CD14-positive monocyte (primary cell): ENCODE results near the gene KCNN2. TPM values are rescaled to one million over a fixed set of nuclear protein-coding genes. Genes with fewer than 3 reads are reported as not detected.

Source experiments
- DNase-seq, 3 donors: peaks; one replicate each; pipeline ENCODE4 v3.0.0-alpha.2; 2011 to 2022
- H2AFZ ChIP-seq: 2 replicates; pipeline ENCODE4 v1.6.0; 2012; ENCODE audit warnings: mild to moderate bottlenecking, low read depth, low read length, inconsistent platforms; ENCODE audit not compliant: insufficient read depth, poor library complexity, severe bottlenecking
- H3K27ac ChIP-seq, 2 donors: 1 replicate in 1 of 2; 2 replicates in 1 of 2; pipeline ENCODE4 v1.5.1; 2012 to 2013; ENCODE audit warnings: low read length in 2 of 2, control low read depth in 1 of 2, inconsistent platforms in 1 of 2, low read depth in 1 of 2, mild to moderate bottlenecking in 1 of 2
- H3K27me3 ChIP-seq, 2 donors: one replicate each; pipeline versions ENCODE4 v1.6.0 to v1.6.1; 2011 to 2013; ENCODE audit warnings: low read length in 2 of 2; ENCODE audit not compliant: control insufficient read depth in 2 of 2, insufficient read depth in 2 of 2
- H3K36me3 ChIP-seq, 2 donors: replicated peaks in 1 of 2; 1 replicate in 1 of 2; 2 replicates in 1 of 2; pipeline versions ENCODE4 v1.5.1 to v1.6.1; 2012 to 2013; ENCODE audit warnings: low read length in 2 of 2, control low read depth in 1 of 2, inconsistent platforms in 1 of 2, mild to moderate bottlenecking in 1 of 2; ENCODE audit not compliant: insufficient read depth in 2 of 2, control insufficient read depth in 1 of 2
- H3K4me1 ChIP-seq, 2 donors: 1 replicate in 1 of 2; 2 replicates in 1 of 2; pipeline versions ENCODE4 v1.5.1 to v1.6.1; 2012 to 2013; ENCODE audit warnings: low read length in 2 of 2, control low read depth in 1 of 2, inconsistent platforms in 1 of 2, mild to moderate bottlenecking in 1 of 2, moderate library complexity in 1 of 2; ENCODE audit not compliant: insufficient read depth in 2 of 2, control insufficient read depth in 1 of 2
- H3K4me2 ChIP-seq: replicated peaks from 2 replicates; pipeline ENCODE3; 2012; ENCODE audit warnings: low read length, moderate library complexity, mild to moderate bottlenecking; ENCODE audit not compliant: poor library complexity, severe bottlenecking; ENCODE audit errors: extremely low read depth
- H3K4me3 ChIP-seq, 3 experiments: fragments of 200-600 bp in 1 of 3; sonication (generic) in 1 of 3; replicated peaks in 1 of 3; 1 replicate in 2 of 3; 2 replicates in 1 of 3; pipeline ENCODE4 v1.5.1; 2011 to 2013; ENCODE audit warnings: low read length in 3 of 3, mild to moderate bottlenecking in 3 of 3, control low read depth in 2 of 3, low read depth in 2 of 3, inconsistent platforms in 1 of 3, moderate library complexity in 1 of 3
- H3K79me2 ChIP-seq: 2 replicates; pipeline ENCODE4 v1.6.0; 2012; ENCODE audit warnings: mild to moderate bottlenecking, control low read depth, inconsistent platforms, low read length, moderate library complexity; ENCODE audit not compliant: insufficient read depth
- H3K9ac ChIP-seq: 2 replicates; pipeline ENCODE4 v1.6.0; 2017; ENCODE audit warnings: low read length, mild to moderate bottlenecking; ENCODE audit not compliant: insufficient read depth, poor library complexity, severe bottlenecking
- H3K9me3 ChIP-seq, 2 donors: replicated peaks in 1 of 2; 1 replicate in 1 of 2; 2 replicates in 1 of 2; pipeline versions ENCODE4 v1.5.1 to v1.6.1; 2012 to 2013; ENCODE audit warnings: low read length in 2 of 2, control low read depth in 1 of 2; ENCODE audit not compliant: control insufficient read depth in 1 of 2, insufficient read depth in 1 of 2
- H4K20me1 ChIP-seq: 2 replicates; pipeline ENCODE4 v1.6.0; 2012; ENCODE audit warnings: mild to moderate bottlenecking, low read length, control low read depth, moderate library complexity; ENCODE audit not compliant: insufficient read depth
- H3K27ac Mint-ChIP-seq, 7 donors: one replicate each; pipeline ENCODE4 v1.8.0; 2020; ENCODE audit warnings: mild to moderate bottlenecking in 7 of 7, mixed read lengths in 7 of 7, moderate library complexity in 6 of 7, inconsistent platforms in 2 of 7
- H3K27me3 Mint-ChIP-seq, 3 donors: one replicate each; pipeline ENCODE4 v1.8.0; 2021 to 2022; ENCODE audit warnings: low read depth in 3 of 3, mild to moderate bottlenecking in 3 of 3, mixed read lengths in 3 of 3, moderate library complexity in 3 of 3, inconsistent platforms in 1 of 3
- H3K36me3 Mint-ChIP-seq, 2 donors: one replicate each; pipeline ENCODE4 v1.8.0; 2020; ENCODE audit warnings: mixed read lengths in 2 of 2, inconsistent platforms in 1 of 2, mild to moderate bottlenecking in 1 of 2
- H3K4me1 Mint-ChIP-seq: one replicate; pipeline ENCODE4 v1.8.0; 2020; ENCODE audit warnings: mild to moderate bottlenecking, mixed read lengths
- H3K4me3 Mint-ChIP-seq, 2 donors: one replicate each; pipeline ENCODE4 v1.8.0; 2020; ENCODE audit warnings: mild to moderate bottlenecking in 2 of 2, mixed read lengths in 2 of 2, moderate library complexity in 1 of 2
- H3K9me3 Mint-ChIP-seq, 7 donors: one replicate each; pipeline ENCODE4 v1.8.0; 2020 to 2022; ENCODE audit warnings: mixed read lengths in 7 of 7, mild to moderate bottlenecking in 6 of 7, moderate library complexity in 6 of 7, inconsistent platforms in 2 of 7
- CTCF ChIP-seq: fragments of 200-600 bp; IDR thresholded peaks from one replicate; pipeline ENCODE4 v1.8.0; 2022; ENCODE audit warnings: antibody characterized with exemption, mild to moderate bottlenecking
- WGBS: methylation state at CpG from one replicate; pipeline ENCODE4 v1.1.5; 2013; ENCODE audit warnings: missing lambda C conversion rate; ENCODE audit not compliant: insufficient coverage; 5-methylcytosine and 5-hydroxymethylcytosine counted together
- intact Hi-C, 2 donors: fragments of 100-400 bp; cut with micrococcal nuclease; formaldehyde crosslinking; loops; one replicate each; pipeline versions ENCODE4 v1.15.0 to v1.15.1; 2023
- polyA plus RNA-seq, 3 donors: library from polyadenylated mRNA; depleted of rRNA in 1 of 3; unstranded in 2 of 3; stranded (reverse) in 1 of 3; fragments of 300-500 nt in 2 of 3; fragments of >200 nt in 1 of 3; fragmentation: Illumina TruSeq in 2 of 3; gene quantifications; 1 replicate in 2 of 3; 2 replicates in 1 of 3; pipeline ENCODE4 v1.2.3, GENCODE V29; 2012 to 2021

Gene KCNN2
- polyA plus RNA-seq, 3 donors, result not detected

- no peak overlapping the region for H3K27ac ChIP-seq
- peaks cover 0 to 1% (median 0%) of the 10 kb centered on the region in 3 donors for H3K27me3 Mint-ChIP-seq
- H3K36me3 Mint-ChIP-seq, result no peaks in the 10 kb centered on the region
- H3K4me3 Mint-ChIP-seq, result no peak overlapping the region
- no peaks in the 10 kb centered on the region for H3K36me3 ChIP-seq
- no peaks in the 10 kb centered on the region for H3K4me1 Mint-ChIP-seq
- H2AFZ ChIP-seq, result no peak overlapping the region
- H3K27ac Mint-ChIP-seq, result no peak overlapping the region
- no CpG with 5 or more reads among the region's 3 CpGs for WGBS
- DNase-seq, result no peak
- H3K9ac ChIP-seq, result no peak overlapping the region
- H3K4me1 ChIP-seq, result no peaks in the 10 kb centered on the region
- no peaks in the 10 kb centered on the region for H3K27me3 ChIP-seq
- no peak overlapping the region for H3K4me3 ChIP-seq
- no peaks in the 10 kb centered on the region for H3K79me2 ChIP-seq
- H3K4me2 ChIP-seq, result no peak overlapping the region
- intact Hi-C loops, result no loop called here
- H3K9me3 ChIP-seq, result no peaks in the 10 kb centered on the region
- no peaks in the 10 kb centered on the region for H4K20me1 ChIP-seq
- peaks cover 0 to 2% (median 0%) of the 10 kb centered on the region in 7 donors for H3K9me3 Mint-ChIP-seq
- no peak for TF ChIP-seq CTCF
These were observed 33.9 kb upstream of the KCNN2 start for GRCh38 chr5:114327987-114328386.

GRCh38 chr5:114330916-114331531 lies 30.8 kb upstream of the KCNN2 start:
- no peaks in the 10 kb centered on the region for H3K36me3 Mint-ChIP-seq
- Histone ChIP-seq H3K27ac (no peak overlapping the region), H3K4me3 (no peak overlapping the region), H4K20me1 (no peaks in the 10 kb centered on the region), H3K36me3 (no peaks in the 10 kb centered on the region), H3K4me2 (no peak overlapping the region), H2AFZ (no peak overlapping the region), H3K79me2 (no peaks in the 10 kb centered on the region), H3K4me1 (no peaks in the 10 kb centered on the region), H3K9me3 (no peaks in the 10 kb centered on the region), H3K27me3 (no peaks in the 10 kb centered on the region), H3K9ac (no peak overlapping the region)
- peaks cover 0 to 4% (median 0%) of the 10 kb centered on the region in 7 donors for H3K9me3 Mint-ChIP-seq
- no peak overlapping the region for H3K27ac Mint-ChIP-seq
- 86% methylated on average over 3 of the region's 7 CpGs for WGBS
- no peak overlapping the region for H3K4me3 Mint-ChIP-seq
- peaks cover 0 to 3% (median 0%) of the 10 kb centered on the region in 3 donors for H3K27me3 Mint-ChIP-seq
- TF ChIP-seq CTCF, result no peak
- no peak for DNase-seq
- no peaks in the 10 kb centered on the region for H3K4me1 Mint-ChIP-seq
- intact Hi-C loops, result no loop called here
